B cell (primary cell): ENCODE measurements around the gene FRMD4A. TPM values are rescaled to one million over a fixed set of nuclear protein-coding genes. Genes with fewer than 3 reads are reported as not detected.

Experiments used
- ATAC-seq: fragments of 200-7000 bp; cut with Tn5 transposase; one replicate; pipeline ENCODE4 v1.10.0; 2021; ENCODE audit warnings: low read depth, mild to moderate bottlenecking, moderate number of reproducible peaks, moderate library complexity
- CTCF ChIA-PET: fragments of 350-600 bp; sonication (Branson Sonifier 250); formaldehyde crosslinking; loops from one replicate; lab custom pipeline; 2021; ENCODE audit warnings: antibody characterized with exemption, inconsistent platforms; lab: Charles Lee
- POLR2A ChIA-PET: fragments of 350-600 bp; sonication (Branson Sonifier 250); formaldehyde crosslinking; loops from one replicate; lab custom pipeline; 2021; ENCODE audit warnings: antibody characterized with exemption; lab: Charles Lee
- DNase-seq: peaks from one replicate; pipeline ENCODE4 v3.0.0; 2013
- H2AFZ ChIP-seq: 2 replicates; pipeline ENCODE4 v1.6.1; 2012; ENCODE audit warnings: mild to moderate bottlenecking, low read depth, low read length; ENCODE audit not compliant: insufficient read depth, poor library complexity, severe bottlenecking
- H3K27ac ChIP-seq, 2 donors: 1 replicate in 1 of 2; 2 replicates in 1 of 2; pipeline ENCODE4 v1.5.1; 2012 to 2013; ENCODE audit warnings: low read length in 2 of 2, mild to moderate bottlenecking in 2 of 2, moderate library complexity in 1 of 2
- H3K27me3 ChIP-seq, 4 experiments: fragments of 200-600 bp in 1 of 4; sonication (generic) in 1 of 4; replicated peaks in 1 of 4; 1 replicate in 2 of 4; 2 replicates in 2 of 4; pipeline versions ENCODE4 v1.6.1 to v1.7.0; 2013 to 2016; ENCODE audit warnings: low read length in 3 of 4, mild to moderate bottlenecking in 2 of 4, mixed read lengths in 1 of 4, moderate library complexity in 1 of 4; ENCODE audit not compliant: insufficient read depth in 4 of 4, control insufficient read depth in 3 of 4; ENCODE audit errors: control extremely low read depth in 1 of 4
- H3K36me3 ChIP-seq, 2 experiments: replicated peaks in 1 of 2; 1 replicate in 1 of 2; 2 replicates in 1 of 2; pipeline versions ENCODE4 v1.6.1 to v1.7.1; 2013; ENCODE audit warnings: low read length in 1 of 2; ENCODE audit not compliant: insufficient read depth in 2 of 2, control insufficient read depth in 1 of 2; ENCODE audit errors: control extremely low read depth in 1 of 2, extremely low read depth in 1 of 2
- H3K4me1 ChIP-seq, 2 donors: fragments of 200-600 bp in 1 of 2; sonication (generic) in 1 of 2; 1 replicate in 1 of 2; 2 replicates in 1 of 2; pipeline versions ENCODE4 v1.5.1 to v1.6.1; 2013 to 2017; ENCODE audit warnings: low read length in 2 of 2; ENCODE audit not compliant: control insufficient read depth in 2 of 2, insufficient read depth in 2 of 2
- H3K4me2 ChIP-seq: replicated peaks from 2 replicates; pipeline ENCODE3; 2012; ENCODE audit warnings: mild to moderate bottlenecking, low read depth, low read length; ENCODE audit not compliant: poor library complexity, severe bottlenecking
- H3K4me3 ChIP-seq, 5 experiments: fragments of 200-600 bp in 1 of 5; sonication (generic) in 1 of 5; 1 replicate in 3 of 5; 2 replicates in 2 of 5; pipeline versions ENCODE4 v1.5.1 to v1.7.0; 2011 to 2016; ENCODE audit warnings: low read length in 4 of 5, mild to moderate bottlenecking in 4 of 5, low read depth in 2 of 5, control low read depth in 1 of 5, moderate library complexity in 1 of 5; ENCODE audit not compliant: insufficient read depth in 1 of 5; ENCODE audit errors: control extremely low read depth in 1 of 5, extremely low read depth in 1 of 5
- H3K79me2 ChIP-seq: fragments of 200-600 bp; sonication (generic); one replicate; pipeline ENCODE4 v1.6.0; 2016; ENCODE audit warnings: low read length; ENCODE audit not compliant: control insufficient read depth, insufficient read depth
- H3K9ac ChIP-seq: fragments of 200-600 bp; sonication (generic); 2 replicates; pipeline ENCODE4 v1.6.1; 2017; ENCODE audit warnings: mild to moderate bottlenecking, low read length, moderate library complexity
- H3K9me3 ChIP-seq, 3 donors: one replicate each; pipeline versions ENCODE4 v1.6.1 to v1.7.1; 2013; ENCODE audit warnings: low read length in 2 of 3; ENCODE audit not compliant: control insufficient read depth in 2 of 3, insufficient read depth in 1 of 3; ENCODE audit errors: control extremely low read depth in 1 of 3
- H4K20me1 ChIP-seq: 2 replicates; pipeline ENCODE4 v1.6.0; 2012; ENCODE audit warnings: mild to moderate bottlenecking, low read length; ENCODE audit not compliant: insufficient read depth, control insufficient read depth, poor library complexity, severe bottlenecking
- H3K27ac Mint-ChIP-seq: one replicate; pipeline ENCODE4 v1.8.0; 2021; ENCODE audit warnings: mixed read lengths
- H3K27me3 Mint-ChIP-seq: one replicate; pipeline ENCODE4 v1.8.0; 2021; ENCODE audit warnings: mixed read lengths
- H3K4me1 Mint-ChIP-seq: one replicate; pipeline ENCODE4 v1.8.0; 2021; ENCODE audit warnings: mixed read lengths
- H3K4me3 Mint-ChIP-seq: one replicate; pipeline ENCODE4 v1.8.0; 2021; ENCODE audit warnings: mixed read lengths
- H3K9me3 Mint-ChIP-seq: one replicate; pipeline ENCODE4 v1.8.0; 2022; ENCODE audit warnings: mixed read lengths; ENCODE audit not compliant: insufficient read depth
- CTCF ChIP-seq: fragments of 200-600 bp; IDR thresholded peaks from one replicate; pipeline ENCODE4 v1.8.0; 2022; ENCODE audit warnings: antibody characterized with exemption, mild to moderate bottlenecking
- EZH2 ChIP-seq: IDR thresholded peaks from 2 replicates; pipeline ENCODE4 v1.6.1; 2012; ENCODE audit warnings: borderline replicate concordance, low read depth, mild to moderate bottlenecking, moderate library complexity, low read length; ENCODE audit not compliant: insufficient read depth, poor library complexity, severe bottlenecking
- WGBS: methylation state at CpG from one replicate; pipeline ENCODE4 v1.1.5; 2013; ENCODE audit warnings: missing lambda C conversion rate; ENCODE audit not compliant: insufficient coverage; 5-methylcytosine and 5-hydroxymethylcytosine counted together
- intact Hi-C: fragments of 100-400 bp; cut with micrococcal nuclease; formaldehyde crosslinking; loops from one replicate; pipeline ENCODE4 v1.10.0; 2022
- polyA plus RNA-seq: library from polyadenylated mRNA; depleted of rRNA; stranded (reverse); fragments of >200 nt; gene quantifications from 2 replicates; pipeline ENCODE4 v1.2.3, GENCODE V29; 2012
- total RNA-seq, 2 donors: library from RNA; stranded (reverse); fragments of 120-200 nt in 1 of 2; gene quantifications; 1 replicate in 1 of 2; 2 replicates in 1 of 2; pipeline versions ENCODE4 v1.2.3 to v1.2.4, GENCODE V29; 2013 to 2022

FRMD4A gene
- total and polyA plus RNA-seq, 2 donors (not counting 1 experiment from before 2014, with no cell fraction given), result 0.76 to 3.4 TPM

- H3K4me2 ChIP-seq, result no peak overlapping the region
- Mint-ChIP-seq H3K4me1 (no peaks in the 10 kb centered on the region), H3K4me3 (no peak overlapping the region), H3K27me3 (no peaks in the 10 kb centered on the region), H3K27ac (no peak overlapping the region), H3K9me3 (no peaks in the 10 kb centered on the region)
- H2AFZ ChIP-seq, result no peak overlapping the region
- ChIA-PET CTCF (no interaction called here), POLR2A (no interaction called here)
- H3K36me3 ChIP-seq, result no peaks in the 10 kb centered on the region
- H3K27me3 ChIP-seq, result no peaks in the 10 kb centered on the region
- H3K27ac ChIP-seq, result no peak overlapping the region
- H4K20me1 ChIP-seq, result no peaks in the 10 kb centered on the region
- DNase-seq (no peak), ATAC-seq (no peak)
- intact Hi-C loops, result no loop called here
- H3K4me1 ChIP-seq, result no peaks in the 10 kb centered on the region
- H3K79me2 ChIP-seq, result no peaks in the 10 kb centered on the region
- no peak overlapping the region for H3K4me3 ChIP-seq
- TF ChIP-seq CTCF (no peak), EZH2 (no peak)
- no peak overlapping the region for H3K9ac ChIP-seq
- no peaks in the 10 kb centered on the region for H3K9me3 ChIP-seq
- 91% methylated on average over 5 of the region's 8 CpGs for WGBS
Observed at GRCh38 chr10:13731799-13732198, 598.9 kb downstream of the FRMD4A start.

GRCh38 chr10:13730956-13731355 is 599.8 kb downstream of the FRMD4A start:
- Histone ChIP-seq H3K4me3 (no peak overlapping the region), H2AFZ (no peak overlapping the region), H3K4me2 (no peak overlapping the region), H4K20me1 (no peaks in the 10 kb centered on the region), H3K9ac (no peak overlapping the region), H3K36me3 (no peaks in the 10 kb centered on the region), H3K27ac (no peak overlapping the region), H3K79me2 (no peaks in the 10 kb centered on the region), H3K4me1 (no peaks in the 10 kb centered on the region), H3K27me3 (no peaks in the 10 kb centered on the region), H3K9me3 (no peaks in the 10 kb centered on the region)
- Mint-ChIP-seq H3K4me1 (no peaks in the 10 kb centered on the region), H3K4me3 (no peak overlapping the region), H3K27ac (no peak overlapping the region), H3K27me3 (no peaks in the 10 kb centered on the region), H3K9me3 (no peaks in the 10 kb centered on the region)
- intact Hi-C loops, result no loop called here
- no peak for ATAC-seq
- DNase-seq, result no peak
- 98% methylated on average over 5 of the region's 7 CpGs for WGBS
- TF ChIP-seq EZH2 (no peak), CTCF (no peak)
- ChIA-PET CTCF (interaction anchor here (0.6 kb wide), 1 partner anchor 45 kb away, joined by 3 read pairs; no protein-coding TSS in a partner anchor), POLR2A (no interaction called here)
